Nephron progenitor cell (in vitro differentiated cells): ENCODE results near the gene ZNF862.
A peak's percentile ranks its signal among the peaks of the same experiment; 100 is the strongest.

ENCODE experiments used
- DNase-seq: peaks from one replicate; pipeline ENCODE4 v3.0.0; 2021
- H3K27ac Mint-ChIP-seq: 2 replicates; pipeline ENCODE4 v1.8.0; 2021; ENCODE audit warnings: mild to moderate bottlenecking, moderate library complexity, mixed read lengths
- H3K27me3 Mint-ChIP-seq: 2 replicates; pipeline ENCODE4 v1.8.0; 2021; ENCODE audit warnings: mild to moderate bottlenecking, low read depth, mixed read lengths; ENCODE audit not compliant: poor library complexity
- H3K36me3 Mint-ChIP-seq: 2 replicates; pipeline ENCODE4 v1.8.0; 2021; ENCODE audit warnings: low read depth, mixed read lengths
- H3K4me1 Mint-ChIP-seq: 2 replicates; pipeline ENCODE4 v1.8.0; 2021; ENCODE audit warnings: mixed read lengths
- H3K4me3 Mint-ChIP-seq: 2 replicates; pipeline ENCODE4 v1.8.0; 2021; ENCODE audit warnings: mild to moderate bottlenecking, moderate library complexity, mixed read lengths
- H3K9me3 Mint-ChIP-seq: 2 replicates; pipeline ENCODE4 v1.8.0; 2021; ENCODE audit warnings: mild to moderate bottlenecking, moderate library complexity, mixed read lengths
- CTCF ChIP-seq: fragments of 200-600 bp; sonication (generic); IDR thresholded peaks from 2 replicates; pipeline ENCODE4 v1.5.0; 2021; ENCODE audit warnings: antibody characterized with exemption

ZNF862 gene

GRCh38 chr7:149819141-149819960, 18.8 kb upstream of the ZNF862 start:
- Mint-ChIP-seq H3K27ac (no peak overlapping the region), H3K27me3 (peaks cover 4% of the 10 kb centered on the region), H3K36me3 (no peaks in the 10 kb centered on the region), H3K9me3 (no peaks in the 10 kb centered on the region), H3K4me1 (peaks cover 10% of the 10 kb centered on the region), H3K4me3 (no peak overlapping the region)
- no peak for DNase-seq
- no peak for TF ChIP-seq CTCF

- TF ChIP-seq CTCF = no peak
- Mint-ChIP-seq H3K27me3 (peaks cover 4% of the 10 kb centered on the region), H3K36me3 (no peaks in the 10 kb centered on the region), H3K4me1 (peaks cover 7% of the 10 kb centered on the region), H3K4me3 (no peak overlapping the region), H3K27ac (no peak overlapping the region), H3K9me3 (no peaks in the 10 kb centered on the region)
- no peak for DNase-seq
Measured at GRCh38 chr7:149819961-149820340, 18.2 kb upstream of the ZNF862 start.

GRCh38 chr7:149820622-149821190, 17.5 kb upstream of the ZNF862 start:
- H3K4me1 Mint-ChIP-seq = peaks cover 10% of the 10 kb centered on the region
- H3K4me3 Mint-ChIP-seq = no peak overlapping the region
- peaks cover 4% of the 10 kb centered on the region for H3K27me3 Mint-ChIP-seq
- no peak for TF ChIP-seq CTCF
- no peaks in the 10 kb centered on the region for H3K36me3 Mint-ChIP-seq
- H3K9me3 Mint-ChIP-seq = no peaks in the 10 kb centered on the region
- H3K27ac Mint-ChIP-seq = no peak overlapping the region
- no peak for DNase-seq

- Mint-ChIP-seq H3K9me3 (no peaks in the 10 kb centered on the region), H3K27ac (no peak overlapping the region), H3K4me1 (peaks cover 10% of the 10 kb centered on the region), H3K4me3 (no peak overlapping the region), H3K27me3 (peaks cover 4% of the 10 kb centered on the region), H3K36me3 (no peaks in the 10 kb centered on the region)
- DNase-seq = no peak
- no peak for TF ChIP-seq CTCF
Measured at GRCh38 chr7:149821191-149822148, 16.7 kb upstream of the ZNF862 start.

- peaks cover 5% of the 10 kb centered on the region for H3K27me3 Mint-ChIP-seq
- peaks cover 17% of the 10 kb centered on the region for H3K4me1 Mint-ChIP-seq
- peak overlapping the region; percentile 81 for H3K27ac Mint-ChIP-seq
- no peaks in the 10 kb centered on the region for H3K9me3 Mint-ChIP-seq
- H3K4me3 Mint-ChIP-seq = no peak overlapping the region
- DNase-seq = no peak
- TF ChIP-seq CTCF = no peak
- no peaks in the 10 kb centered on the region for H3K36me3 Mint-ChIP-seq
Measured at GRCh38 chr7:149822353-149822943, 15.7 kb upstream of the ZNF862 start.
